HG02763 (cell line): ENCODE data around the gene VCX2.
"Not testable (repeated sequence)": the region's sequence is repeated elsewhere in the genome, so short reads cannot be mapped to it uniquely, and the experiment has no call there.

Source experiments
- ATAC-seq: cut with Tn5 transposase; IDR thresholded peaks from one replicate; pipeline ENCODE4 v1.9.1; 2021; ENCODE audit warnings: mild to moderate bottlenecking, moderate library complexity; ENCODE audit not compliant: unreplicated experiment

Gene VCX2

DNA sequence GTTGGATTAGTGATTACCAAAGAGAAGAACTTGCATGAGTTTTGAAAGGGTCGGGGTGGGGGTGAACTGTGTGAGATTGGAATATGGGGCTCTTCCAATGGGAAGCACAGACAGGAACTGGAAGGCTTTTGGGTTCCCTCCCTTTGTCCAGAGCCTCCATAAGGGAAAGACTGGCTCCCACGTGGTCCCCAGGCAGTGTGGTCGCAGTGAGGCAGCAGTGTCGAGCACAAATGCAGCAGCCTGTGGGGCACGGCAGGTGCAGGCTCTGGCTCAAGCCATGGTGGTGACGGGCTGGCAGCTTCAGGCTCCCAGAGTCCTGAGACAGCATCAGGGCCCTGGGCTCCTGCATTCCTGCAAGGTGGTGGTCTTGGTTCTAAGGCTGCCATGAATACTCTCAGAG, 45.5 kb downstream of the VCX2 start:
- ATAC-seq, result no peak

DNA sequence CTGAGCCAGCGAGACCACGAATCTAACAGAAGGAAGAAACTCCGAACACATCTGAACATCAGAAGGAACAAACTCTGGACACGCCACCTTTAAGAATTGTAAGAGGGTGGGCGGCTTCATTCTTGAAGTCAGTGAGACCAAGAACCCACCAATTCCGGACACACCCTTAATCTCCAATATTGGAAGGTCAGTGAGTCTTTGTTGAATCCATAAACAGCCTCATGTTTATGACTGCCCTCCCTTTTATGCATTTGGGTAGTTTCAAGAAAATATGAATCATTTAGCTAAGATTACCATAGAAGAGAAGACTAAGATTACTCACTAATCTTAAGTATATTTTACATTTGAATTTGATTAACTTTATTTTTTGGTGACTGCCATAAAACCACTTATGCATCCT, 48.5 kb downstream of the VCX2 start:
- no peak for ATAC-seq

DNA sequence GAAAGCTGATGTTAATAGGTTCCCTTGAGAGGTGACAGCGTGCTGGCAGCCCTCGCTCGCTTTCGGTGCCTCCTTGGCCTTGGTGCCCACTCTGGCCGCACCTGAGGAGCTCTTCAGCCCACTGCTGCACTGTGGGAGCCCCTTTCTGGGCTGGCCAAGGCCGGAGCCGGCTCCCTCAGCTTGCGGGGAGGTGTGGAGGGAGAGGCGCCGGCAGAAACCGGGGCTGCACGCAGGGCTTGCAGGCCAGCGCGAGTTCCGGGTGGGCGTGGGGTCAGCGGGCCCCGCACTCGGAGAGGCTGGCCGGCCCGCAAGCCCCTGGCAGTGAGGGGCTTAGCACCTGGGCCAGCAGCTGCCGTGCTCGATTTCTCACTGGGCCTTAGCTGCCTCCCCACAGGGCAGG, 49.7 kb downstream of the VCX2 start:
- ATAC-seq, result not testable (repeated sequence)
